T1000 (cell line): ENCODE measurements around the gene KLF9.

Experiments used
- DNase-seq: peaks from one replicate; lab custom pipeline; 2025; ENCODE audit warnings: mixed read lengths; lab: John Stamatoyannopoulos, UW

Gene KLF9

GRCh38 chr9:70421272-70422180, 7.1 kb upstream of the KLF9 start:
- DNase-seq: no peak

GRCh38 chr9:70420441-70421271, 6.2 kb upstream of the KLF9 start:
- DNase-seq: no peak

- peak; percentile 75 for DNase-seq
Measured at GRCh38 chr9:70419556-70420440, 5.3 kb upstream of the KLF9 start.

GRCh38 chr9:70418822-70419555, 4.5 kb upstream of the KLF9 start:
- peak; percentile 86 for DNase-seq

- DNase-seq: no peak
Measured at GRCh38 chr9:70415476-70415875, 1.0 kb upstream of the KLF9 start.

- no peak for DNase-seq
Measured at GRCh38 chr9:70415041-70415440, 584 bp upstream of the KLF9 start.

GRCh38 chr9:70413464-70413798, 1.0 kb downstream of the KLF9 start:
- peak; percentile 59 for DNase-seq

- DNase-seq: peak; percentile 9
Measured at GRCh38 chr9:70412832-70413463, 1.5 kb downstream of the KLF9 start.

GRCh38 chr9:70411930-70412831, 2.3 kb downstream of the KLF9 start:
- no peak for DNase-seq

GRCh38 chr9:70411121-70411929, 3.1 kb downstream of the KLF9 start:
- no peak for DNase-seq

- DNase-seq: no peak
Measured at GRCh38 chr9:70410368-70410767, 4.1 kb downstream of the KLF9 start.

GRCh38 chr9:70409800-70410199, 4.7 kb downstream of the KLF9 start:
- no peak for DNase-seq

- DNase-seq: no peak
Measured at GRCh38 chr9:70409280-70409679, 5.2 kb downstream of the KLF9 start.

- DNase-seq: no peak
Measured at GRCh38 chr9:70408393-70409040, 5.9 kb downstream of the KLF9 start.

- no peak for DNase-seq
Measured at GRCh38 chr9:70407081-70407503, 7.4 kb downstream of the KLF9 start.

- DNase-seq: no peak
Measured at GRCh38 chr9:70406434-70406862, 8.0 kb downstream of the KLF9 start.

GRCh38 chr9:70405808-70406433, 8.5 kb downstream of the KLF9 start:
- DNase-seq: no peak

GRCh38 chr9:70404261-70404660, 10.2 kb downstream of the KLF9 start:
- DNase-seq: no peak
